H1 (cell line): ENCODE results near the gene SCIMP. TPM values are rescaled to one million over a fixed set of nuclear protein-coding genes. Genes with fewer than 3 reads are reported as not detected.

Experiments used
- CTCF ChIA-PET: fragments of 300-600 bp; sonication (Branson Sonifier 250); formaldehyde crosslinking; loops from one replicate; lab custom pipeline; 2021; ENCODE audit not compliant: partially characterized antibody; lab: Charles Lee
- POLR2A ChIA-PET: fragments of 300-600 bp; sonication (Branson Sonifier 250); formaldehyde crosslinking; loops from one replicate; lab custom pipeline; 2021; ENCODE audit warnings: inconsistent platforms; ENCODE audit not compliant: partially characterized antibody; lab: Charles Lee
- DNase-seq, 2 experiments: peaks; one replicate each; pipeline versions ENCODE4 v3.0.0 to v3.0.0-alpha.2; 2010 to 2022; ENCODE audit warnings: low spot score in 2 of 2, low read depth in 1 of 2, mixed read lengths in 1 of 2
- FAIRE-seq: peaks from 2 replicates; lab custom pipeline; 2011; peaks lifted over from hg19 to GRCh38; lab: Jason Lieb, UNC
- H2AFZ ChIP-seq: 2 replicates; pipeline ENCODE4 v1.8.1; 2012; ENCODE audit warnings: low read length, inconsistent platforms
- H2AK5ac ChIP-seq: 2 replicates; pipeline ENCODE4 v1.6.1; 2013; ENCODE audit warnings: low read depth, low read length
- H2BK120ac ChIP-seq: replicated peaks from 2 replicates; pipeline ENCODE3; 2013; ENCODE audit warnings: low read depth, low read length, inconsistent platforms
- H2BK12ac ChIP-seq: 2 replicates; pipeline ENCODE4 v1.6.1; 2013; ENCODE audit warnings: low read depth, low read length
- H2BK15ac ChIP-seq: 2 replicates; pipeline ENCODE4 v1.6.1; 2013; ENCODE audit warnings: low read length
- H2BK20ac ChIP-seq: 2 replicates; pipeline ENCODE4 v1.6.1; 2013; ENCODE audit warnings: low read length
- H2BK5ac ChIP-seq: 2 replicates; pipeline ENCODE4 v1.6.1; 2013; ENCODE audit warnings: low read depth, low read length
- H3K14ac ChIP-seq: 2 replicates; pipeline ENCODE4 v1.6.1; 2013; ENCODE audit warnings: inconsistent platforms; ENCODE audit not compliant: insufficient read length
- H3K18ac ChIP-seq: 2 replicates; pipeline ENCODE4 v1.6.1; 2013; ENCODE audit warnings: low read length; ENCODE audit errors: extremely low read depth
- H3K23ac ChIP-seq: 2 replicates; pipeline ENCODE4 v1.6.1; 2013; ENCODE audit warnings: inconsistent platforms; ENCODE audit not compliant: insufficient read length
- H3K23me2 ChIP-seq: 2 replicates; pipeline ENCODE4 v1.6.1; 2013; ENCODE audit warnings: low read depth, low read length
- H3K27ac ChIP-seq: 2 replicates; pipeline ENCODE4 v1.6.1; 2011; ENCODE audit warnings: low read depth, low read length, inconsistent platforms
- H3K27me3 ChIP-seq, 4 experiments: replicated peaks in 1 of 4; 1 replicate in 1 of 4; 2 replicates in 3 of 4; pipeline versions ENCODE4 v1.6.1 to v1.8.1; 2011 to 2013; ENCODE audit warnings: low read length in 3 of 4, mild to moderate bottlenecking in 3 of 4, inconsistent platforms in 2 of 4, mixed read lengths in 2 of 4, moderate library complexity in 1 of 4; ENCODE audit not compliant: control insufficient read depth in 3 of 4, insufficient read depth in 3 of 4; ENCODE audit errors: extremely low read depth in 1 of 4
- H3K36me3 ChIP-seq, 4 experiments: 2 replicates each; pipeline versions ENCODE4 v1.6.1 to v1.8.1; 2011 to 2013; ENCODE audit warnings: mild to moderate bottlenecking in 4 of 4, low read length in 3 of 4, moderate library complexity in 2 of 4, control low read depth in 1 of 4, inconsistent platforms in 1 of 4; ENCODE audit not compliant: insufficient read depth in 4 of 4, control insufficient read depth in 2 of 4
- H3K4ac ChIP-seq: replicated peaks from 2 replicates; pipeline ENCODE3; 2013; ENCODE audit warnings: low read length, low read depth, mixed read lengths, inconsistent platforms; ENCODE audit not compliant: insufficient read length
- H3K4me1 ChIP-seq, 4 experiments: replicated peaks in 1 of 4; 1 replicate in 1 of 4; 2 replicates in 3 of 4; pipeline versions ENCODE4 v1.6.1 to v1.8.1; 2011 to 2013; ENCODE audit warnings: low read length in 3 of 4, inconsistent platforms in 2 of 4, mixed read lengths in 1 of 4; ENCODE audit not compliant: insufficient read depth in 4 of 4, control insufficient read depth in 3 of 4
- H3K4me2 ChIP-seq, 2 experiments: 2 replicates each; pipeline versions ENCODE4 v1.6.1 to v1.8.1; 2011 to 2013; ENCODE audit warnings: low read depth in 2 of 2, low read length in 2 of 2, control low read depth in 1 of 2, inconsistent platforms in 1 of 2, mild to moderate bottlenecking in 1 of 2; ENCODE audit not compliant: insufficient read depth in 1 of 2
- H3K4me3 ChIP-seq, 4 experiments: fragments of 200-600, 300-600 bp in 1 of 4; sonication (generic), shearing (Covaris generic), sonication (Bioruptor Twin) in 1 of 4; 2 replicates each; pipeline versions ENCODE4 v1.5.1 to v1.8.1; 2011 to 2016; ENCODE audit warnings: low read length in 4 of 4, low read depth in 3 of 4, control low read depth in 2 of 4, inconsistent platforms in 2 of 4, mild to moderate bottlenecking in 2 of 4, mixed read lengths in 1 of 4, moderate library complexity in 1 of 4; ENCODE audit not compliant: insufficient read depth in 2 of 4; ENCODE audit errors: extremely low read depth in 1 of 4
- H3K56ac ChIP-seq: replicated peaks from 2 replicates; pipeline ENCODE3; 2013; ENCODE audit warnings: low read depth, mild to moderate bottlenecking, mixed read lengths, low read length, inconsistent platforms; ENCODE audit not compliant: insufficient read length
- H3K79me1 ChIP-seq: 2 replicates; pipeline ENCODE4 v1.6.1; 2013; ENCODE audit warnings: low read depth, low read length, control low read depth
- H3K79me2 ChIP-seq, 2 experiments: 2 replicates each; pipeline versions ENCODE4 v1.6.1 to v1.8.1; 2012 to 2013; ENCODE audit warnings: low read length in 2 of 2, mild to moderate bottlenecking in 2 of 2, inconsistent platforms in 1 of 2; ENCODE audit not compliant: insufficient read depth in 2 of 2, control insufficient read depth in 1 of 2
- H3K9ac ChIP-seq, 4 experiments: replicated peaks in 1 of 4; 1 replicate in 1 of 4; 2 replicates in 3 of 4; pipeline versions ENCODE4 v1.6.1 to v1.8.1; 2011 to 2013; ENCODE audit warnings: low read depth in 3 of 4, low read length in 3 of 4, control low read depth in 2 of 4, mild to moderate bottlenecking in 2 of 4, moderate library complexity in 2 of 4, inconsistent platforms in 1 of 4; ENCODE audit errors: extremely low read depth in 1 of 4
- H3K9me3 ChIP-seq, 2 experiments: 2 replicates each; pipeline versions ENCODE4 v1.6.1 to v1.8.1; 2012 to 2013; ENCODE audit warnings: mild to moderate bottlenecking in 2 of 2, moderate library complexity in 2 of 2, control low read depth in 1 of 2, inconsistent platforms in 1 of 2, low read depth in 1 of 2, low read length in 1 of 2, mixed read lengths in 1 of 2; ENCODE audit not compliant: insufficient read depth in 2 of 2
- H4K20me1 ChIP-seq, 2 experiments: replicated peaks in 1 of 2; 2 replicates each; pipeline versions ENCODE3 to v1.8.1; 2011 to 2013; ENCODE audit warnings: inconsistent platforms in 2 of 2, low read length in 2 of 2, mild to moderate bottlenecking in 1 of 2; ENCODE audit not compliant: insufficient read depth in 2 of 2, control insufficient read depth in 1 of 2
- H4K5ac ChIP-seq: 2 replicates; pipeline ENCODE4 v1.6.1; 2013; ENCODE audit warnings: low read length, low read depth, mixed read lengths, inconsistent platforms; ENCODE audit not compliant: insufficient read length
- H4K8ac ChIP-seq: 2 replicates; pipeline ENCODE4 v1.8.0; 2013; ENCODE audit warnings: mild to moderate bottlenecking, moderate library complexity, low read length, inconsistent platforms; ENCODE audit not compliant: insufficient read depth; ENCODE audit errors: extremely low read depth
- H4K91ac ChIP-seq: replicated peaks from 2 replicates; pipeline ENCODE3; 2013; ENCODE audit warnings: low read length, mixed read lengths, inconsistent platforms; ENCODE audit not compliant: insufficient read length
- BACH1 ChIP-seq: IDR thresholded peaks from 2 replicates; pipeline ENCODE4 v1.6.1; 2012; ENCODE audit warnings: low read length, improper control_type of control experiment
- CEBPB ChIP-seq: IDR thresholded peaks from 2 replicates; pipeline ENCODE4 v1.6.1; 2012; ENCODE audit warnings: low read depth, low read length
- EGR1 ChIP-seq: IDR thresholded peaks from 2 replicates; pipeline ENCODE4 v1.6.1; 2011; ENCODE audit warnings: low read depth, low read length, borderline replicate concordance
- GABPA ChIP-seq: IDR thresholded peaks from 2 replicates; pipeline ENCODE4 v1.6.1; 2011; ENCODE audit warnings: mild to moderate bottlenecking, low read length, moderate library complexity, borderline replicate concordance; ENCODE audit not compliant: insufficient read depth
- HDAC6 ChIP-seq: IDR thresholded peaks from one replicate; pipeline ENCODE4 v1.7.1; 2012; ENCODE audit warnings: low read depth, mild to moderate bottlenecking, inconsistent platforms, low read length, moderate library complexity
- KDM1A ChIP-seq: fragments of 200-600, 300-600 bp; sonication (generic); IDR thresholded peaks from 2 replicates; pipeline ENCODE4 v1.7.1; 2016; ENCODE audit warnings: mild to moderate bottlenecking, low read length, borderline replicate concordance
- MAFK ChIP-seq: IDR thresholded peaks from 2 replicates; pipeline ENCODE4 v1.6.1; 2012; ENCODE audit warnings: low read depth, mild to moderate bottlenecking, improper control_type of control experiment, low read length
- MAX ChIP-seq: IDR thresholded peaks from 2 replicates; pipeline ENCODE4 v1.6.1; 2012; ENCODE audit warnings: inconsistent platforms
- POLR2AphosphoS5 ChIP-seq: IDR thresholded peaks from 2 replicates; pipeline ENCODE4 v1.6.1; 2011; ENCODE audit warnings: low read depth, low read length
- POU5F1 ChIP-seq: IDR thresholded peaks from 2 replicates; pipeline ENCODE4 v1.6.1; 2011; ENCODE audit warnings: low read depth, mild to moderate bottlenecking, low read length, moderate library complexity
- SAP30 ChIP-seq: fragments of 300-600 bp; sonication (generic); IDR thresholded peaks from 2 replicates; pipeline ENCODE4 v1.7.1; 2012; ENCODE audit warnings: low read length, moderate library complexity, mild to moderate bottlenecking, inconsistent platforms; ENCODE audit not compliant: insufficient read depth, insufficient replicate concordance
- SIN3A ChIP-seq, 2 experiments: IDR thresholded peaks in 1 of 2; conservative IDR thresholded peaks in 1 of 2; 2 replicates each; pipeline ENCODE4 v1.6.1; 2011 to 2012; ENCODE audit warnings: low read length in 2 of 2, improper control_type of control experiment in 1 of 2, low read depth in 1 of 2, mild to moderate bottlenecking in 1 of 2
- SIRT6 ChIP-seq: IDR thresholded peaks from one replicate; pipeline ENCODE4 v1.7.1; 2012; ENCODE audit warnings: low read length, inconsistent platforms
- SP2 ChIP-seq: IDR thresholded peaks from 2 replicates; pipeline ENCODE4 v1.6.1; 2012; ENCODE audit warnings: mild to moderate bottlenecking, low read length, inconsistent platforms
- TBP ChIP-seq: IDR thresholded peaks from 2 replicates; pipeline ENCODE4 v1.6.1; 2011; ENCODE audit warnings: low read depth, low read length, improper control_type of control experiment
- TEAD4 ChIP-seq: IDR thresholded peaks from 2 replicates; pipeline ENCODE4 v1.6.1; 2012; ENCODE audit warnings: low read depth, low read length, inconsistent platforms, mixed read lengths
- WGBS, 2 experiments: shearing (Covaris generic) in 1 of 2; methylation state at CpG; one replicate each; pipeline versions ENCODE4 v1.1.6 to v1.1.7; 2013 to 2015; ENCODE audit warnings: low lambda C conversion rate in 2 of 2, mixed read lengths in 2 of 2, inconsistent platforms in 1 of 2, low coverage in 1 of 2, missing lambda C conversion rate in 1 of 2; ENCODE audit not compliant: insufficient replicate concordance in 2 of 2, insufficient coverage in 1 of 2, insufficient read length in 1 of 2; ENCODE audit errors: extremely low coverage in 1 of 2, missing lambda C conversion rate in 1 of 2; 5-methylcytosine and 5-hydroxymethylcytosine counted together
- polyA plus RNA-seq, 7 experiments: library from polyadenylated mRNA; depleted of rRNA in 3 of 7; stranded (reverse) in 5 of 7; unstranded in 2 of 7; fragments of >200 nt in 5 of 7; fragments of 200-250 nt in 2 of 7; gene quantifications; 1 replicate in 5 of 7; 2 replicates in 1 of 7; 4 replicates in 1 of 7; pipeline versions ENCODE4 v1.2.1 to v1.2.3, GENCODE V29; 2011 to 2013; ENCODE audit warnings: missing spikeins in 2 of 7, mixed read lengths in 2 of 7
- total RNA-seq: library from RNA; stranded (reverse); fragmentation: NEBNext Ultra II Directional; extraction: Animal tissue kit (Norgen Biotek cat#: 25700); gene quantifications from 2 replicates; pipeline ENCODE4 v1.2.1, GENCODE V29; 2021

Gene SCIMP
- total and polyA plus RNA-seq, 2 of the 8 experiments (the other 6 are each of a cell fraction or from before 2014, with no cell fraction given), result not detected

GRCh38 chr17:5210091-5210490 is 24.6 kb downstream of the SCIMP start:
- no peaks in the 10 kb centered on the region for H4K20me1 ChIP-seq
- no peak overlapping the region for H2BK12ac ChIP-seq
- no peaks in the 10 kb centered on the region for H3K79me2 ChIP-seq
- no peaks in the 10 kb centered on the region for H3K36me3 ChIP-seq
- no peak overlapping the region for H3K4ac ChIP-seq
- no peak overlapping the region for H4K91ac ChIP-seq
- no peak overlapping the region for H3K27ac ChIP-seq
- no peaks in the 10 kb centered on the region for H3K23me2 ChIP-seq
- no peaks in the 10 kb centered on the region for H3K9me3 ChIP-seq
- no peak overlapping the region for H4K5ac ChIP-seq
- H2BK15ac ChIP-seq, result no peak overlapping the region
- no peak overlapping the region for H3K4me3 ChIP-seq
- H3K27me3 ChIP-seq, result no peaks in the 10 kb centered on the region
- ChIA-PET CTCF (interaction anchor here (1.1 to 1.3 kb wide), 2 partner anchors 28 to 97 kb away, joined by 3 to 8 read pairs; no protein-coding TSS in a partner anchor), POLR2A (interaction anchor here (1.6 kb wide), 1 partner anchor 19 kb away, joined by 3 read pairs; the partner anchor contains the start of gene ZNF594)
- no peaks in the 10 kb centered on the region for H3K79me1 ChIP-seq
- H2BK120ac ChIP-seq, result no peak overlapping the region
- no peak for FAIRE-seq
- no peak overlapping the region for H3K14ac ChIP-seq
- H3K56ac ChIP-seq, result no peak overlapping the region
- no peaks in the 10 kb centered on the region for H3K4me1 ChIP-seq
- no peak for DNase-seq
- H3K4me2 ChIP-seq, result no peak overlapping the region
- no peak overlapping the region for H2BK5ac ChIP-seq
- no peak overlapping the region for H2BK20ac ChIP-seq
- H3K9ac ChIP-seq, result no peak overlapping the region
- no peak overlapping the region for H2AK5ac ChIP-seq
- WGBS, 2 experiments, result 97% methylated on average over 5 of the region's 5 CpGs; no CpG with 5 or more reads in 1 of the 2 experiments
- no peak overlapping the region for H2AFZ ChIP-seq
- no peak for TF ChIP-seq SAP30
- TF ChIP-seq EGR1, result no peak
- no peak for TF ChIP-seq BACH1
- no peak for TF ChIP-seq CEBPB
- no peak for TF ChIP-seq KDM1A
- no peak for TF ChIP-seq MAX
- no peak for TF ChIP-seq HDAC6
- no peak for TF ChIP-seq POU5F1
- no peak for TF ChIP-seq MAFK
- TF ChIP-seq SIRT6, result no peak
- no peak for TF ChIP-seq TBP
- no peak for TF ChIP-seq POLR2AphosphoS5
- no peak for TF ChIP-seq TEAD4
- no peak for TF ChIP-seq GABPA
- TF ChIP-seq SP2, result no peak
- TF ChIP-seq SIN3A (conservative IDR thresholded peaks at IDR 0.05 in 1 of 2, IDR thresholded peaks at IDR 0.05 in 1 of 2; ENCODE audit: low read depth in 1 of 2, low read length in 2 of 2), result no peak
- H4K8ac ChIP-seq, result no peak overlapping the region
- no peak overlapping the region for H3K23ac ChIP-seq
- H3K18ac ChIP-seq, result no peak overlapping the region
